Activated naive CD4-positive, alpha-beta T cell treated with anti-CD3 and anti-CD28 coated beads for 36 hours (primary cell): ENCODE measurements around the gene AUP1. TPM values are rescaled to one million over a fixed set of nuclear protein-coding genes. Genes with fewer than 3 reads are reported as not detected.

ENCODE experiments used
- CTCF ChIA-PET: fragments of 350-600 bp; sonication (Branson Sonifier 250); formaldehyde crosslinking; loops from one replicate; lab custom pipeline; 2021; ENCODE audit warnings: antibody characterized with exemption; lab: Charles Lee
- DNase-seq: peaks from one replicate; pipeline ENCODE4 v3.0.0-alpha.2; 2020
- H3K27ac Mint-ChIP-seq: one replicate; pipeline ENCODE4 v1.8.0; 2021; ENCODE audit warnings: mild to moderate bottlenecking, mixed read lengths
- H3K27me3 Mint-ChIP-seq: one replicate; pipeline ENCODE4 v1.8.0; 2021; ENCODE audit warnings: low read depth, mixed read lengths
- H3K36me3 Mint-ChIP-seq: one replicate; pipeline ENCODE4 v1.8.0; 2021; ENCODE audit warnings: low read depth, mixed read lengths
- H3K4me1 Mint-ChIP-seq: one replicate; pipeline ENCODE4 v1.8.0; 2021; ENCODE audit warnings: low read depth, mixed read lengths
- H3K4me3 Mint-ChIP-seq: one replicate; pipeline ENCODE4 v1.8.0; 2021; ENCODE audit warnings: mild to moderate bottlenecking, moderate library complexity, mixed read lengths
- H3K9me3 Mint-ChIP-seq: one replicate; pipeline ENCODE4 v1.8.0; 2021; ENCODE audit warnings: mixed read lengths
- intact Hi-C: fragments of 100-400 bp; cut with micrococcal nuclease; formaldehyde crosslinking; loops from one replicate; pipeline ENCODE4 v1.15.1; 2023
- total RNA-seq, 2 experiments: library from RNA; stranded (reverse); gene quantifications; one replicate each; pipeline ENCODE4 v1.2.3, GENCODE V29; 2021

Gene AUP1
- total RNA-seq, 2 experiments from 2014 or later = 77.4 to 78.5 TPM

GRCh38 chr2:74546004-74546403, 16.5 kb upstream of the AUP1 start:
- no peak for DNase-seq
- no peak overlapping the region for H3K27ac Mint-ChIP-seq
- no peaks in the 10 kb centered on the region for H3K9me3 Mint-ChIP-seq
- peaks cover 3% of the 10 kb centered on the region for H3K4me1 Mint-ChIP-seq
- intact Hi-C loops = no loop called here
- peaks cover 1% of the 10 kb centered on the region for H3K36me3 Mint-ChIP-seq
- CTCF ChIA-PET = interaction anchor here (0.8 to 2.7 kb wide), 3 partner anchors 13 to 41 kb away, joined by 3 to 8 read pairs (median 4); no protein-coding TSS in a partner anchor
- peaks cover 41% of the 10 kb centered on the region for H3K27me3 Mint-ChIP-seq
- H3K4me3 Mint-ChIP-seq = no peak overlapping the region

DNA sequence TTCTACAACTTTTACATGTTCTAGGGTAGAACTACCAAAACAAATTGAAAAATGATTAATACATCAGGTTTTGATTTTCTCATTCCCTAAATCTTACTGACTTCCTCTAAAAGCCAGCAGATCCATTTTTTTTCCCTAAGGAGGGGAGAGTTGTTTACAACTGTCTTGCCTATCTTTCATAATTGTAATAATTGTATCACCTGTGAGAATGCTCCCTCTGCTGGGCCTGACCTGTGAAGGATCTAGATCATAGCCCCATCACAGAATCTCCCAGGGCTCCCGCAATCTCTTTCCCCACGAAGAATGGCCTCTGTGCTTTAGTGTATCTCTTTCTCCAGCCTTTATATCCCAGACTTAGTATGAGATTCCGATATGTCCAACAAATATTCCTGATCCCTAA, 15.1 kb upstream of the AUP1 start:
- DNase-seq = peak; percentile 48
- Mint-ChIP-seq H3K9me3 (no peaks in the 10 kb centered on the region), H3K4me3 (no peak overlapping the region), H3K27ac (no peak overlapping the region), H3K27me3 (peaks cover 35% of the 10 kb centered on the region), H3K36me3 (no peaks in the 10 kb centered on the region), H3K4me1 (peaks cover 3% of the 10 kb centered on the region)
- CTCF ChIA-PET = interaction anchor here (0.6 to 2.7 kb wide), 7 partner anchors 12 to 76 kb away, joined by 3 to 22 read pairs (median 3); no protein-coding TSS in a partner anchor
- intact Hi-C loops = loop anchor here (1.0 kb wide), 1 partner anchor 61 kb away; the partner anchor contains the start of gene TTC31

GRCh38 chr2:74542978-74543377, 13.5 kb upstream of the AUP1 start:
- DNase-seq = no peak
- no peaks in the 10 kb centered on the region for H3K9me3 Mint-ChIP-seq
- H3K4me3 Mint-ChIP-seq = no peak overlapping the region
- H3K36me3 Mint-ChIP-seq = no peaks in the 10 kb centered on the region
- no peak overlapping the region for H3K27ac Mint-ChIP-seq
- peaks cover 37% of the 10 kb centered on the region for H3K27me3 Mint-ChIP-seq
- CTCF ChIA-PET = interaction anchor here (0.7 to 2.6 kb wide), 4 partner anchors 9 to 151 kb away, joined by 3 to 22 read pairs (median 4); no protein-coding TSS in a partner anchor
- intact Hi-C loops = no loop called here
- no peaks in the 10 kb centered on the region for H3K4me1 Mint-ChIP-seq

DNA sequence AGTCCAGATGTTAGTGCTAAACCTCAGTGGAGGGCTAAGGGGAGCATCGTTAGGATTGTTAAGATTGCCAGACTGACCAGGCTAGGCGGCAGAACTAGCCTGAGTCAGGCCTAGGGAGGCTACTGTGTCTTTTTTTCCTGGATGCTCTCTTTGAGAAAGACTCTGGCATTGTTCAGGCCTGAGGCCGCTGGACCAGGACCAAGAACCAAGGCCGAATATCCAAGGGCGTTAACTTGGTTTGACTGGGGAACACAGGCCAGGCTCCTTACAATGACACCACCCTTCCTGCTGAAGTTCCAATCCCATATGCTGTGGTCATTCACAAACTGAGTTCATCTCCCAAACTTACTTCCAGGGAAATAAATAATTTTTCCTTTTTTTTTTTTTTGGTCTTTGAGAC, 10.8 kb upstream of the AUP1 start:
- CTCF ChIA-PET = interaction anchor here (1.8 to 2.6 kb wide), 2 partner anchors 46 to 57 kb away, joined by 4 to 10 read pairs; partner anchors contain the start of genes CCDC142 and TTC31
- intact Hi-C loops = no loop called here
- no peak overlapping the region for H3K4me3 Mint-ChIP-seq

DNA sequence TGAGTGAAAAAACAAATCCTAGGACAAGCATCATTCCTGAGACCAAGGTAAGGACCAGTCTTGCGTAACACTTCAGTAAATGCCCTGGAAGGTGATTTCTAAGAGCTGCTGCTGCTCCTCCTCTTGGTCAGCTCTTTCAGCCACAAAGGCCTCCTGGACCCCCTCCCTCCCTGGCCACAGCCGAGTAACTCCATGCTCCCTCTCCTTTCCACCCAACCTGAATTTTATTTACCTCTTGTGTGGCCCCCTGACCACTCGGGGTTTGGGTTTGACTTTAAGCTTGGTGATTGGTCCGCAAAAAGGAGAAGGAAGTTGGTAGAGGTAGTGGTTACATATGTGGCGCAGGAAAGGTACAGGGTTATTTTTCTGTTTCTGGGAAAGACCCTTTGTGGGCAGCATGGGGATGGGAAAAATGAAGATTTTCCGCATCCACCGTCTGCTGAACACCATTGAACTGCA, 9.4 kb upstream of the AUP1 start:
- no peaks in the 10 kb centered on the region for H3K36me3 Mint-ChIP-seq
- no peaks in the 10 kb centered on the region for H3K9me3 Mint-ChIP-seq
- H3K4me3 Mint-ChIP-seq = no peak overlapping the region

More for the DNA sequence above, 10.8 kb upstream of the AUP1 start:
- no peaks in the 10 kb centered on the region for H3K4me1 Mint-ChIP-seq
- DNase-seq = no peak
- H3K27me3 Mint-ChIP-seq = peaks cover 27% of the 10 kb centered on the region
- H3K9me3 Mint-ChIP-seq = no peaks in the 10 kb centered on the region
- no peaks in the 10 kb centered on the region for H3K36me3 Mint-ChIP-seq
- no peak overlapping the region for H3K27ac Mint-ChIP-seq

DNA sequence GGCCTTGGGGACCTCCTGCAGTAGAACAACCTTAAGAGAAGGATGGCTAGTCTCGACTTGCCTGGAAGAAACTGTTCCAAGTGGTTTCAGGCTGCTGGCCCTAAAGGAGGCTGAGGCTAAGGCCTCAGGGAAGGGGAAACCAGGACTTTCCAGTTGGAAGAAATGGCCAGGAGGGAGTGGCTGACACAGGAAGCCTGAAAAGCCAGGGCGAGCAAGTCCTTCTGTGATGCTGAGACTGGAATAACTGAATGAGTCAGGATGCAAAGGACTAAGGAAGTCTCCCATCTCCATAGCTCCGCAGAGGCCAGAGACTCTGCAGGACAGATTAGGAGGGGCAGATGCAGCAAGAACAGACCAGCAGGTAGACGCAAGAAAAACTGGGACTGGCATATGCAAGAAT, 7.6 kb upstream of the AUP1 start:
- no peaks in the 10 kb centered on the region for H3K9me3 Mint-ChIP-seq
- peaks cover under 1% of the 10 kb centered on the region for H3K4me1 Mint-ChIP-seq
- H3K36me3 Mint-ChIP-seq = peaks cover 6% of the 10 kb centered on the region
- intact Hi-C loops = loop anchor here (10.0 kb wide), 1 partner anchor 712 kb away; the partner anchor contains the start of gene STAMBP
- H3K27me3 Mint-ChIP-seq = peaks cover 14% of the 10 kb centered on the region
- DNase-seq = no peak
- no peak overlapping the region for H3K4me3 Mint-ChIP-seq
- no peak overlapping the region for H3K27ac Mint-ChIP-seq
- CTCF ChIA-PET = no interaction called here

More for the DNA sequence above, 9.4 kb upstream of the AUP1 start:
- CTCF ChIA-PET = interaction anchor here (1.0 to 2.6 kb wide), 4 partner anchors 10 to 56 kb away, joined by 3 to 10 read pairs (median 4); partner anchors contain the start of genes AUP1, CCDC142 and TTC31
- Mint-ChIP-seq H3K27me3 (peaks cover 25% of the 10 kb centered on the region), H3K27ac (no peak overlapping the region), H3K4me1 (no peaks in the 10 kb centered on the region)
- DNase-seq = no peak
- intact Hi-C loops = loop anchor here (10.0 kb wide), 1 partner anchor 714 kb away; the partner anchor contains the start of gene STAMBP

DNA sequence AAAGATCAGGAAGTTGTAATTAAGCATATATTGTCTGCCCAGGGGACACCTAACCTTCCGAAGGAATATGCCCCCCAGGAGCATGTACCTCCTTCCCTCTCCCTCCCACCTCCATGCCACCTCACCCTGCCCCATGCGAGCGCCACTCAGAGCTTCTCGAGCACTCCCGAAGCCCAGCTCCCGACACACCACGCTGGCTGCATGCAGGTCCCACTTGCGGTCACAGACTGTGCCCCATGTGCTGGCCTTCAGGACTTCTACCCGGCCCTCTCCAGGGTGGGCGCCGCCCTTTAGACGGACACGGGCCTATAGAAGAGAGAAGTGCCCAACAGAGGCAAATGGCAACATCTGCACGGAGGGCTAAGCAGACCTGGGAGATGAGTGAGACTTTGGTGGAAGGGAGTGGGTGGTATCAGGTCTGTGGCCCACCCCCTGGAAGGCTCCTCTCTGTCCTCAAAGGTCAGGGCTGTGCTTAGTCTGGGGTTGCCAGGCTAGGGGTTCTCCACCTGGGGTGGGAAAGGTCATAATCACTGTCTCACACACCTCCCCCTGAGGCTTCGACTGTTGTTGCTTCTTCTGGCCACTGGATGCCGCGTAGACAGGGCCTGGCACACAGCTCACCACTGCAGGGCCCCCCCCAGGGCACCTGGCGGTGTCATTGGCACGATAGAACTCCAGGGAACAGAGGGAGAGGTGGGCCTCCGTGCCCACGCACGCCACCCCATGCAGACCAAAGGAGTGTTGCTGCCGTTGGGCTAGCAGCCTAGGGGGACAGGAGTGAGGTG, 6.9 kb upstream of the AUP1 start:
- no peak overlapping the region for H3K4me3 Mint-ChIP-seq
- H3K27ac Mint-ChIP-seq = no peak overlapping the region
- H3K27me3 Mint-ChIP-seq = peaks cover 13% of the 10 kb centered on the region
- CTCF ChIA-PET = no interaction called here
- no peaks in the 10 kb centered on the region for H3K9me3 Mint-ChIP-seq
- DNase-seq = no peak
- peaks cover 9% of the 10 kb centered on the region for H3K4me1 Mint-ChIP-seq
- intact Hi-C loops = loop anchor here (10.0 kb wide), 1 partner anchor 712 kb away; the partner anchor contains the start of gene STAMBP
- peaks cover 9% of the 10 kb centered on the region for H3K36me3 Mint-ChIP-seq

DNA sequence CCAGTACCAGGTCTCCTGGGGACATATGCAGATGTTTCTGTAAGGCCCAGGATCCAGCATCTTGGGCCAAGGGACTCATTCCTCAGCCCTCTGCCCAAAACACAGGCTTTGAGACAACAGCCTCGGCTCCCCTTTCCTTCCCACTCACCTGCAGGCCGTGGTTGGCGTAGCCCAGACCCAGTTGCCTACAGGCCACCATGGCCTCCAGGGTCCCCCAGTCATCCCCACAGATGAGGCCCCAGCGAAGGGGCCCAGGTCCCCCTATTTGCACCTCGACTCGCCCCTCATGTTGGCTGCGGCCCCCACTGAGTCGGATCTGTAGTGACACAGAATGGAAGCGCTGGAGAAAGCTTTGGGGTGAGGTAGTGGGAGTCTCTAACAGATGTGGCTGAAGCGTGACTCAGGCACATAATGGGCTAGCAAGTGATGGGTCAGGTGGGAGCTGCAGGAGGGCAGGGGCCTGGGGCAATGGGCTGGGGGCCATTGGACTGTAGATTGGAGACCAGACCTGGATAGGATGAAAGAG, 6.0 kb upstream of the AUP1 start:
- intact Hi-C loops = loop anchor here (10.0 kb wide), 1 partner anchor 711 kb away; the partner anchor contains the start of gene STAMBP
- H3K36me3 Mint-ChIP-seq = peaks cover 13% of the 10 kb centered on the region
- CTCF ChIA-PET = no interaction called here
- H3K4me1 Mint-ChIP-seq = peaks cover 16% of the 10 kb centered on the region
- DNase-seq = no peak
- H3K9me3 Mint-ChIP-seq = no peaks in the 10 kb centered on the region
- H3K27ac Mint-ChIP-seq = no peak overlapping the region
- peaks cover 13% of the 10 kb centered on the region for H3K27me3 Mint-ChIP-seq
- no peak overlapping the region for H3K4me3 Mint-ChIP-seq

DNA sequence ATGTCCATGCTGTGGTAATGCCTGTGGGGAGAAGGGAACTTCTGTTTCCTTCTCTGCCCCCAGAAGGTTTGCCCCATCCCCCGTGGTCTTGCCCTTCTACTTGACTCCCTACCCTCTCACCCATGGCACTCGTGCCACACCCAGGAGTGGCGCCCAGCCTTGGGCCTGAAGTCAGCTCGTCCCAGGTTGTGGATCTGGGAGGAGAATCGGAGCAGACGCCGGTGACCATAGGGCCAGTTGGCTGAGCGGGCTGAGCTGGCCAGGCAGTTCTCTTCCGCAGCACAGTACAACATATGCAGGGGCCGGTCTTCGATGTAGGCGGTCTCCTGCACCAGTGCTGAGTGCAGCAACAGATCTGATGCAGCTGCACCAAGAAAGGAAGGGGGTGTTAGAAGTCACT, 4.9 kb upstream of the AUP1 start:
- H3K36me3 Mint-ChIP-seq = peaks cover 14% of the 10 kb centered on the region
- peaks cover 16% of the 10 kb centered on the region for H3K4me1 Mint-ChIP-seq
- intact Hi-C loops = loop anchor here (5.0 to 10.0 kb wide), 4 partner anchors 37 to 710 kb away; partner anchors contain the start of genes LBX2 and STAMBP
- no peak overlapping the region for H3K27ac Mint-ChIP-seq
- no peaks in the 10 kb centered on the region for H3K9me3 Mint-ChIP-seq
- no peak for DNase-seq
- no peak overlapping the region for H3K4me3 Mint-ChIP-seq
- CTCF ChIA-PET = interaction anchor here (4.1 kb wide), 1 partner anchor 52 kb away, joined by 50 read pairs; no protein-coding TSS in a partner anchor
- peaks cover 9% of the 10 kb centered on the region for H3K27me3 Mint-ChIP-seq

GRCh38 chr2:74533464-74533863, 4.0 kb upstream of the AUP1 start:
- DNase-seq = no peak

GRCh38 chr2:74532222-74532621, 2.7 kb upstream of the AUP1 start:
- CTCF ChIA-PET = interaction anchor here (0.5 to 4.4 kb wide), 18 partner anchors 10 to 197 kb away, joined by 3 to 50 read pairs (median 4); partner anchors contain the start of genes CCDC142, MRPL53, TTC31 and WBP1
- intact Hi-C loops = loop anchor here (1.0 to 10.0 kb wide), 5 partner anchors 35 to 707 kb away; partner anchors contain the start of genes LBX2 and STAMBP
- H3K27ac Mint-ChIP-seq = peak overlapping the region; percentile 2
- H3K36me3 Mint-ChIP-seq = peaks cover 34% of the 10 kb centered on the region
- H3K9me3 Mint-ChIP-seq = no peaks in the 10 kb centered on the region
- peak overlapping the region; percentile 35 for H3K4me3 Mint-ChIP-seq
- DNase-seq = no peak
- H3K27me3 Mint-ChIP-seq = no peaks in the 10 kb centered on the region
- H3K4me1 Mint-ChIP-seq = peaks cover 33% of the 10 kb centered on the region

More at GRCh38 chr2:74533464-74533863, 4.0 kb upstream of the AUP1 start:
- CTCF ChIA-PET = interaction anchor here (1.9 to 4.4 kb wide), 4 partner anchors 12 to 53 kb away, joined by 4 to 50 read pairs (median 24); partner anchors contain the start of genes CCDC142 and TTC31
- peaks cover 21% of the 10 kb centered on the region for H3K36me3 Mint-ChIP-seq
- no peaks in the 10 kb centered on the region for H3K9me3 Mint-ChIP-seq
- no peak overlapping the region for H3K27ac Mint-ChIP-seq
- peaks cover 21% of the 10 kb centered on the region for H3K4me1 Mint-ChIP-seq
- H3K4me3 Mint-ChIP-seq = no peak overlapping the region
- H3K27me3 Mint-ChIP-seq = peaks cover 4% of the 10 kb centered on the region
- intact Hi-C loops = loop anchor here (5.0 to 10.0 kb wide), 4 partner anchors 36 to 709 kb away; partner anchors contain the start of genes LBX2 and STAMBP
